Measurements from ENCODE around the gene LMBR1.

The LMBR1 gene

GRCh38 chr7:156843157-156843556 lies 49.8 kb downstream of the LMBR1 start:
- Histone ChIP-seq H3K27ac (peak overlapping the region; percentile 26), H3K9me3 (no peaks in the 10 kb centered on the region), H3K4me3 (ENCODE audit: low read depth in 1 of 2, low read length in 1 of 2) (no peak overlapping the region), H3K36me3 (no peaks in the 10 kb centered on the region), H3K27me3 (no peaks in the 10 kb centered on the region), H3K4me1 (ENCODE audit: control insufficient read depth in 1 of 2, insufficient read depth in 1 of 2, low read depth in 1 of 2, low read length in 1 of 2) (peaks cover 15 to 17% of the 10 kb centered on the region in 2 experiments)
- TF ChIP-seq, protein P1, sequence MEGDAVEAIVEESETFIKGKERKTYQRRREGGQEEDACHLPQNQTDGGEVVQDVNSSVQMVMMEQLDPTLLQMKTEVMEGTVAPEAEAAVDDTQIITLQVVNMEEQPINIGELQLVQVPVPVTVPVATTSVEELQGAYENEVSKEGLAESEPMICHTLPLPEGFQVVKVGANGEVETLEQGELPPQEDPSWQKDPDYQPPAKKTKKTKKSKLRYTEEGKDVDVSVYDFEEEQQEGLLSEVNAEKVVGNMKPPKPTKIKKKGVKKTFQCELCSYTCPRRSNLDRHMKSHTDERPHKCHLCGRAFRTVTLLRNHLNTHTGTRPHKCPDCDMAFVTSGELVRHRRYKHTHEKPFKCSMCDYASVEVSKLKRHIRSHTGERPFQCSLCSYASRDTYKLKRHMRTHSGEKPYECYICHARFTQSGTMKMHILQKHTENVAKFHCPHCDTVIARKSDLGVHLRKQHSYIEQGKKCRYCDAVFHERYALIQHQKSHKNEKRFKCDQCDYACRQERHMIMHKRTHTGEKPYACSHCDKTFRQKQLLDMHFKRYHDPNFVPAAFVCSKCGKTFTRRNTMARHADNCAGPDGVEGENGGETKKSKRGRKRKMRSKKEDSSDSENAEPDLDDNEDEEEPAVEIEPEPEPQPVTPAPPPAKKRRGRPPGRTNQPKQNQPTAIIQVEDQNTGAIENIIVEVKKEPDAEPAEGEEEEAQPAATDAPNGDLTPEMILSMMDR (IDR thresholded peaks at IDR 0.05), result no peak

DNA sequence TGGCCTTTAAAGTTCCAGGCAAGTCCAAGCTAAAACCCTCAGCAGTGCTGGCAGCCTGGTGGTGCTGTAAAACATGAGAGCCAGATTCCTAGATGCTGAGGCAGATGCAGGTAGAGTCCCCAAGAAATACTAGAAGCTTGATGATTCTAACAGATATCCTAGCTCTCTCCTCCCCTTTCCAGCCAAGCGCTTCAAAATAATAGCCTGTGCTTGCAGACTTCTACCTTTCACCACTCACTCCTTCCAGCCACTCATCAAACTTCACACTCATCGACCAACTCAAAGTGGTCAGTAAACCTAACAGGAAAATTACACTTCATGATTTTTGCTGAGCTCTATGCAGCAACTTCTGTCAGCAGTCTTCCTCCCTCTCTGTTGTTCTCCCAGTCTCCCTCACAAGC lies 50.2 kb downstream of the LMBR1 start:
- no peaks in the 10 kb centered on the region for H3K27me3 ChIP-seq
- H3K4me3 ChIP-seq (ENCODE audit: low read depth in 1 of 2, low read length in 1 of 2), result no peak overlapping the region
- H3K9me3 ChIP-seq, result no peaks in the 10 kb centered on the region
- peak overlapping the region; percentile 26 for H3K27ac ChIP-seq
- H3K4me1 ChIP-seq (ENCODE audit: control insufficient read depth in 1 of 2, insufficient read depth in 1 of 2, low read depth in 1 of 2, low read length in 1 of 2), result peaks cover 15 to 17% of the 10 kb centered on the region in 2 experiments
- H3K36me3 ChIP-seq, result no peaks in the 10 kb centered on the region
- TF ChIP-seq, protein P1 (IDR thresholded peaks at IDR 0.05), result no peak

DNA sequence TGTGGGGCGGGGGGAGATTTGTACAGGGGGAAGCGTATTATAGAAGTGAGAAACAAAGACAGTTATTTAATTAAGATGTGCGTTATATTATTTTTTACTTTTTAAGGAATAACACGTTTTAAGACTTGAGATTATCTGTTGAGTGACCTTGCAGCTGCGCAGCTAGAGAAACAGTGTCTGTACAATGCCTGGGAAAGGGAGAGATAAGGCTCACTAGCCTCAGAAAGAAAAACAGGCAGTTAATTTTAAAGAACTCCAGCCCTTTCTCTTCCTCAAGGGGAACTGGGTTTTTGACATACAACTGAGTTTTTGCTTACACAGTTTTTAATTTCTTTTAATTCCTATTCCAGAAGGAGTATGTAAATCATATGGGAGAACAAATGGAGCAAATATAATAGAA lies 50.7 kb downstream of the LMBR1 start:
- Histone ChIP-seq H3K36me3 (no peaks in the 10 kb centered on the region), H3K4me3 (ENCODE audit: low read depth in 1 of 2, low read length in 1 of 2) (no peak overlapping the region), H3K27ac (no peak overlapping the region), H3K9me3 (no peaks in the 10 kb centered on the region), H3K27me3 (no peaks in the 10 kb centered on the region), H3K4me1 (ENCODE audit: control insufficient read depth in 1 of 2, insufficient read depth in 1 of 2, low read depth in 1 of 2, low read length in 1 of 2) (peaks cover 15 to 17% of the 10 kb centered on the region in 2 experiments)
- TF ChIP-seq, protein P1 (IDR thresholded peaks at IDR 0.05), result no peak

DNA sequence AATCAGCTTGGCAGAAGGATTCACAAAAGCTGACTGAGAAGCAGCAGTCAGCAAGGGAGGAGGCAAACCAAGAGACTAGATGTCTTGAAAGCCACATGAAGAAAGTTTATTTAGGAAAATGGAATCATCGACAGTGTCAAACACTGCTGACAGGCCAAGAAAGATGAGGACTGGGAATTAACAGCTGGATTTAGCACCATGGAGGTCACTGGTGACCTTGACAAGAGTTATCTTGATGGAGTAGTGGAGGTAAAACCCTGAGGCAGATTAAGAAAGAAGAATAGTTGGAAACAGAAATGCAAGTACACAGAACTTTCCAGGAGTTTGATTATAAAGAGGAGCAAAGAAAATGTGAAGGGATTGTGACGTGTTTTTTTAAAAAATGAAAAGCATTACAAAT lies 51.5 kb downstream of the LMBR1 start:
- H3K4me3 ChIP-seq (ENCODE audit: low read depth in 1 of 2, low read length in 1 of 2), result no peak overlapping the region
- TF ChIP-seq, protein P1 (IDR thresholded peaks at IDR 0.05), result no peak
- H3K4me1 ChIP-seq (ENCODE audit: control insufficient read depth in 1 of 2, insufficient read depth in 1 of 2, low read depth in 1 of 2, low read length in 1 of 2), result peaks cover 15 to 17% of the 10 kb centered on the region in 2 experiments
- H3K36me3 ChIP-seq, result no peaks in the 10 kb centered on the region
- no peak overlapping the region for H3K27ac ChIP-seq
- no peaks in the 10 kb centered on the region for H3K9me3 ChIP-seq
- H3K27me3 ChIP-seq, result no peaks in the 10 kb centered on the region

DNA sequence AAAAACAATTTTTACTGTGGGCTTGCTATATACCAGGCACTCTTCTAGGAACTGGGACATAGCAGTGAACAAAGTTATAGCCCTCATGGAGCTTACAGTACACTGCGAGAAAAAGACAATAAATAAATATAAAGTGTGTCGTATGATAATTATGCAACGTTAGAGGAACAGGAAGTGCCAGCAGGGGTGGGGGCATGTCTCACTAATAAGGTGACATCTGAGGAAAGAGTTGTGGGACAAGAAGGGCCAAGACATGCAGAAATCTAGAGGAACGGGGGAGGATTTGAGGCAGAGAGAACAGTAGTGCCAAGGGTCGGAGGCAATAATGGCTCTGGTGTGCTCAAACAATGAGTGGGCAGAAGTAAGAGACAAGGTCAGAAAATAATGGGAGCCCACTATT lies 52.8 kb downstream of the LMBR1 start:
- Histone ChIP-seq H3K36me3 (no peaks in the 10 kb centered on the region), H3K9me3 (no peaks in the 10 kb centered on the region), H3K27ac (no peak overlapping the region), H3K27me3 (no peaks in the 10 kb centered on the region), H3K4me1 (ENCODE audit: control insufficient read depth in 1 of 2, insufficient read depth in 1 of 2, low read depth in 1 of 2, low read length in 1 of 2) (peaks cover 15 to 17% of the 10 kb centered on the region in 2 experiments), H3K4me3 (ENCODE audit: low read depth in 1 of 2, low read length in 1 of 2) (no peak overlapping the region)
- TF ChIP-seq, protein P1 (IDR thresholded peaks at IDR 0.05), result no peak

- Histone ChIP-seq H3K4me1 (ENCODE audit: control insufficient read depth in 1 of 2, insufficient read depth in 1 of 2, low read depth in 1 of 2, low read length in 1 of 2) (peaks cover 27 to 30% of the 10 kb centered on the region in 2 experiments), H3K27me3 (no peaks in the 10 kb centered on the region), H3K9me3 (no peaks in the 10 kb centered on the region), H3K4me3 (ENCODE audit: low read depth in 1 of 2, low read length in 1 of 2) (no peak overlapping the region), H3K36me3 (no peaks in the 10 kb centered on the region), H3K27ac (no peak overlapping the region)
- TF ChIP-seq, protein P1 (IDR thresholded peaks at IDR 0.05), result no peak
Measured at GRCh38 chr7:156836443-156836842, 56.5 kb downstream of the LMBR1 start.
